Measurements from ENCODE around the gene TFEC.

The TFEC gene

GRCh38 chr7:115920367-115920766 lies 110.2 kb downstream of the TFEC start:
- DNase-seq = no peak

- no peak for DNase-seq
Measured at GRCh38 chr7:115914951-115915350, 115.6 kb downstream of the TFEC start.

GRCh38 chr7:115911465-115911864 lies 119.1 kb downstream of the TFEC start:
- DNase-seq = peak; percentile 80

GRCh38 chr7:115910541-115911164 lies 119.9 kb downstream of the TFEC start:
- DNase-seq = peak; percentile 87

GRCh38 chr7:115906731-115907130 lies 123.8 kb downstream of the TFEC start:
- no peak for DNase-seq

GRCh38 chr7:115889669-115889984 lies 140.9 kb downstream of the TFEC start:
- no peak for DNase-seq

GRCh38 chr7:115888981-115889668 lies 141.4 kb downstream of the TFEC start:
- no peak for DNase-seq

- no peak for DNase-seq
Measured at GRCh38 chr7:115885550-115885949, 145.0 kb downstream of the TFEC start.

Data from OCI-M1 (cell line).